ENCODE data around the gene RBP2. TPM values are rescaled to one million over a fixed set of nuclear protein-coding genes. Genes with fewer than 3 reads are reported as not detected.
"Not testable (repeated sequence)": the region's sequence is repeated elsewhere in the genome, so short reads cannot be mapped to it uniquely, and the experiment has no call there.

RBP2 gene
- polyA plus RNA-seq, 1 experiment = not detected

DNA sequence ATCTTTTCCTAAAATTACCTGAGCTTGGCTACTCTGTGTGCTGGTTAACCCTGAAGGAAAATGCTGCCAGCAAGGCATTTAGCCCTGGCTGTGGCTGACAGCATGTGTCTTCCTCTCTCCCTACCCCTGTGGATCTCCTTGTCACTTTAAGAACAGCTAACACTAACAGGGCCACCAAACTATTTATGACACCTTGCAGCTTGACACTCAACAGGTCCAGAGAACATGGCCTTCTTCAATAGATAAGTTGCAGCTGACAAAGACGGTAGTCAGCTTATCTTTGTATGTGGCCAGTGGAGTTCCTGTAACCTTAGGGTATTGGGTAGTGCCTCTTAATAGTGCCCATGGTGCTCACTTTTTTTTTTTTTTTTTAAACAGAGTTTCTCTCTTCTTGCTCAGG is 54.9 kb downstream of the RBP2 start:
- DNase-seq (ENCODE audit: low read depth, low spot score) = no peak
- TF ChIP-seq CTCF (IDR thresholded peaks at IDR 0.05; ENCODE audit: low read depth, low read length) = no peak
- Histone ChIP-seq H3K27ac (ENCODE audit: low read depth, low read length) (no peak overlapping the region), H3K27me3 (ENCODE audit: control insufficient read depth, insufficient read depth, low read length) (no peaks in the 10 kb centered on the region), H3K4me3 (ENCODE audit: low read depth, low read length) (no peak overlapping the region), H3K9me3 (ENCODE audit: control insufficient read depth, insufficient read depth, low read length) (no peaks in the 10 kb centered on the region)
- ChIA-PET POLR2A (no interaction called here), CTCF (interaction anchor here (0.6 to 8.6 kb wide), 2 partner anchors 139 to 1324 kb away, joined by 3 to 126 read pairs; no protein-coding TSS in a partner anchor)

DNA sequence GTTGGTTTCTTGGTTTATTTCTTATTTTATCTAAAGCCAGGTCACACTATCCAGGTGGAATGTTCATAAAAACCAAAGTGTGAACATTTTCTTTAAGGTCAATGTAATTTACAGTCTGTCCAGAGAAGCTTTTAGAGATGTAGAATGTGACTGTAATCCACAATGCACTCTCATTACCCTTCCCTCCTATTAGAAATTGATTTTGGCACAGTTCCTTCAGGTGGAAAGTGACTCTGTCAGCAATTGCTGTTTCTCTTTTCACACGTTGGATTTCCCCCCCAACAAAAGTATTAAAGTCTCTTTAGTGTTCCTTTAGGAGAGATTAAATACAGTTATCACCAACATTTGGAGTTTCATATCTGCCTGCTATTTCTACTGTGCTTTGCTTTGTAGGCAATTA is 55.3 kb downstream of the RBP2 start:
- no peak for TF ChIP-seq CTCF (IDR thresholded peaks at IDR 0.05; ENCODE audit: low read depth, low read length)
- no peak for DNase-seq (ENCODE audit: low read depth, low spot score)
- Histone ChIP-seq H3K27me3 (ENCODE audit: control insufficient read depth, insufficient read depth, low read length) (no peaks in the 10 kb centered on the region), H3K4me3 (ENCODE audit: low read depth, low read length) (no peak overlapping the region), H3K27ac (ENCODE audit: low read depth, low read length) (no peak overlapping the region), H3K9me3 (ENCODE audit: control insufficient read depth, insufficient read depth, low read length) (no peaks in the 10 kb centered on the region)
- ChIA-PET POLR2A (no interaction called here), CTCF (interaction anchor here (0.6 to 8.6 kb wide), 2 partner anchors 140 to 1324 kb away, joined by 3 to 126 read pairs; no protein-coding TSS in a partner anchor)

GRCh38 chr3:139418144-139418543 is 58.2 kb downstream of the RBP2 start:
- DNase-seq (ENCODE audit: low read depth, low spot score) = no peak
- no peak for TF ChIP-seq CTCF (IDR thresholded peaks at IDR 0.05; ENCODE audit: low read depth, low read length)
- Histone ChIP-seq H3K27ac (ENCODE audit: low read depth, low read length) (no peak overlapping the region), H3K27me3 (ENCODE audit: control insufficient read depth, insufficient read depth, low read length) (peaks cover 2% of the 10 kb centered on the region), H3K4me3 (ENCODE audit: low read depth, low read length) (no peak overlapping the region), H3K9me3 (ENCODE audit: control insufficient read depth, insufficient read depth, low read length) (no peaks in the 10 kb centered on the region)
- ChIA-PET CTCF (interaction anchor here (1.4 to 1.7 kb wide), 2 partner anchors 8 to 144 kb away, joined by 3 to 4 read pairs; no protein-coding TSS in a partner anchor), POLR2A (no interaction called here)

GRCh38 chr3:139416275-139416674 is 60.0 kb downstream of the RBP2 start:
- ChIA-PET POLR2A (no interaction called here), CTCF (no interaction called here)
- no peak for DNase-seq (ENCODE audit: low read depth, low spot score)
- no peak for TF ChIP-seq CTCF (IDR thresholded peaks at IDR 0.05; ENCODE audit: low read depth, low read length)
- Histone ChIP-seq H3K27ac (ENCODE audit: low read depth, low read length) (no peak overlapping the region), H3K9me3 (ENCODE audit: control insufficient read depth, insufficient read depth, low read length) (no peaks in the 10 kb centered on the region), H3K4me3 (ENCODE audit: low read depth, low read length) (no peak overlapping the region), H3K27me3 (ENCODE audit: control insufficient read depth, insufficient read depth, low read length) (peaks cover 2% of the 10 kb centered on the region)

- CTCF ChIA-PET = no interaction called here
- DNase-seq (ENCODE audit: low read depth, low spot score) = no peak
- no peak for TF ChIP-seq CTCF (IDR thresholded peaks at IDR 0.05; ENCODE audit: low read depth, low read length)
- Histone ChIP-seq H3K27ac (ENCODE audit: low read depth, low read length) (no peak overlapping the region), H3K27me3 (ENCODE audit: control insufficient read depth, insufficient read depth, low read length) (peaks cover 2% of the 10 kb centered on the region), H3K9me3 (ENCODE audit: control insufficient read depth, insufficient read depth, low read length) (no peaks in the 10 kb centered on the region), H3K4me3 (ENCODE audit: low read depth, low read length) (no peak overlapping the region)
- POLR2A ChIA-PET = no interaction called here
These were observed 61.6 kb downstream of the RBP2 start for GRCh38 chr3:139414608-139415224.

DNA sequence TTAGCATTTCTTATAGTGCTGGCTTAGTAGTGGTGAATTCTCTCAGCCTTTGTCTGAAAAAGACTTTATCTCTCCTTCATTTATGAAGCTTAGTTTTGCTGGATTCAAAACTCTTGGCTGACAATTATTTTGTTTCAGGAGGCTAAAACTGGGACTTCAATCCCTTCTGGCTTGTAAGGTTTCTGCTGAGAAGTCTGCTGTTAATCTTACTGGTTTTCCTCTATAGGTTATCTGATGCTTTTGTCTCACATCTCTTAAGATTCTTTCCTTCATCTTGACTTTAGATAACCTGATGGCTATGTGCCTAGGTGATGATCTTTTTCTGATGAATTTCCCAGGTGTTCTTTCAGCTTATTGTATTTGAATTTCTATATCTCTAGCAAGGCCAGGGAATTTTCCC is 63.4 kb downstream of the RBP2 start:
- POLR2A ChIA-PET; H3K27ac ChIP-seq (ENCODE audit: low read depth, low read length); DNase-seq (ENCODE audit: low read depth, low spot score); CTCF ChIA-PET; H3K9me3 ChIP-seq (ENCODE audit: control insufficient read depth, insufficient read depth, low read length); H3K4me3 ChIP-seq (ENCODE audit: low read depth, low read length); H3K27me3 ChIP-seq (ENCODE audit: control insufficient read depth, insufficient read depth, low read length): not testable (repeated sequence)

Data from AG04450 (cell line).